Measurements from ENCODE around the gene ABCC9. TPM values are rescaled to one million over a fixed set of nuclear protein-coding genes. Genes with fewer than 3 reads are reported as not detected.

Gene ABCC9
- total RNA-seq, 1 donor from 2014 or later = 24.6 TPM

DNA sequence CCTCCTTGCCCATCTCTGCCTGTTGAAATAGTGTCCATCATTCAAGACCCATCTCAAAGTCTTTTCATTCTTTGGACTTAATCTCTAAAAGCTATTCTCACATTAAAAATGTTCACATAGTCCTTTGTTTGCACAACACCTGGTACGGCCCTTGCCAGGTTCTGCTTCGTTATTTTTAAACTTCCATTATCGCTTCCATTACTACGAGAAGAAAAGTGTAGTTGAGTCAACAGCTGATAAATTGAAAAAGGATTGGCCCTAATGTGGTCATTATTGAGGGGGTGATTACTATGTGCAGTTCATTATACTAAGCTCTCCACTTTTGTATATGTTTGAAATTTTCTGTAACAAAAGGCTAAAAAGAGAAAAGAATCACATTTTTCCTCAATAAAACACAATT lies 184.5 kb downstream of the ABCC9 start:
- DNase-seq (ENCODE audit: extremely low spot score in 2 of 2) = no peak
- H3K9me3 ChIP-seq = no peaks in the 10 kb centered on the region
- no peaks in the 10 kb centered on the region for H3K36me3 ChIP-seq
- peaks cover 7% of the 10 kb centered on the region for H3K4me1 ChIP-seq
- H3K27me3 ChIP-seq = no peaks in the 10 kb centered on the region
- no peak for TF ChIP-seq POLR2A (IDR thresholded peaks at IDR 0.05)
- TF ChIP-seq POLR2AphosphoS5 (IDR thresholded peaks at IDR 0.05; ENCODE audit: insufficient read depth in 1 of 2, low read depth in 1 of 2) = no peak
- TF ChIP-seq, protein P1, sequence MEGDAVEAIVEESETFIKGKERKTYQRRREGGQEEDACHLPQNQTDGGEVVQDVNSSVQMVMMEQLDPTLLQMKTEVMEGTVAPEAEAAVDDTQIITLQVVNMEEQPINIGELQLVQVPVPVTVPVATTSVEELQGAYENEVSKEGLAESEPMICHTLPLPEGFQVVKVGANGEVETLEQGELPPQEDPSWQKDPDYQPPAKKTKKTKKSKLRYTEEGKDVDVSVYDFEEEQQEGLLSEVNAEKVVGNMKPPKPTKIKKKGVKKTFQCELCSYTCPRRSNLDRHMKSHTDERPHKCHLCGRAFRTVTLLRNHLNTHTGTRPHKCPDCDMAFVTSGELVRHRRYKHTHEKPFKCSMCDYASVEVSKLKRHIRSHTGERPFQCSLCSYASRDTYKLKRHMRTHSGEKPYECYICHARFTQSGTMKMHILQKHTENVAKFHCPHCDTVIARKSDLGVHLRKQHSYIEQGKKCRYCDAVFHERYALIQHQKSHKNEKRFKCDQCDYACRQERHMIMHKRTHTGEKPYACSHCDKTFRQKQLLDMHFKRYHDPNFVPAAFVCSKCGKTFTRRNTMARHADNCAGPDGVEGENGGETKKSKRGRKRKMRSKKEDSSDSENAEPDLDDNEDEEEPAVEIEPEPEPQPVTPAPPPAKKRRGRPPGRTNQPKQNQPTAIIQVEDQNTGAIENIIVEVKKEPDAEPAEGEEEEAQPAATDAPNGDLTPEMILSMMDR (IDR thresholded peaks at IDR 0.05) = no peak
- intact Hi-C loops (cut with DNase I) = no loop called here
- no peak overlapping the region for H3K27ac ChIP-seq
- no peak overlapping the region for H3K4me3 ChIP-seq

DNA sequence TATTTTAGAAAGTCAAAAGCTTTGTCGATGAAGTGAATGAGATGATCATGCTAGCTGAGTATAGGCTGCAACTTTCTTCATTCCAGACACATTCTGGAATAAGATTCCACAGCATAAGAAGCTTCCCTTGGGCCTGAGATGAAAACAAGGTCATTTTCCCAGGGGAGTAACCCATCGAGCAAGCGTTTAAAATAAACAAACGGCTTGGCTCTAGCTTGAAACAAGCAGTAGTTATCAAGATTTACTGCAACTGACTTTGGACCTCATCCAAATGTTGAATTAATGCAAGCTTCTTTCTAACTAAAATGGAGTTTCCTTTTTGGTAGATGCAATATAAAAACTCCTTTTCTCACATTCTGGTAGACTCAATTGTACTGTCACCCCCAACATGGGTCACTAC lies 189.7 kb downstream of the ABCC9 start:
- TF ChIP-seq POLR2A (IDR thresholded peaks at IDR 0.05) (no peak), POLR2AphosphoS5 (IDR thresholded peaks at IDR 0.05; ENCODE audit: insufficient read depth in 1 of 2, low read depth in 1 of 2) (peak in 1 of 2 donors; percentile 41)
- Histone ChIP-seq H3K27ac (peak overlapping the region; percentile 45), H3K9me3 (no peaks in the 10 kb centered on the region), H3K36me3 (no peaks in the 10 kb centered on the region), H3K27me3 (no peaks in the 10 kb centered on the region), H3K4me3 (no peak overlapping the region), H3K4me1 (peaks cover 17% of the 10 kb centered on the region)
- intact Hi-C loops (cut with DNase I) = no loop called here
- DNase-seq (ENCODE audit: extremely low spot score in 2 of 2) = no peak

Small RNAs within 50 kb of the gene (small RNA-seq; reads per million reads assigned to genes)
- not detected for gene AC008250.2

Other genes starting within 250 kb of the ABCC9 start
- 17.2 TPM for gene KCNJ8, start 166.7 kb downstream of the ABCC9 start, total RNA-seq
- gene CMAS, start 104.8 kb upstream of the ABCC9 start, total RNA-seq = 25.3 TPM